ENCODE results near the gene FRAS1.
"Not testable (repeated sequence)": the region's sequence is repeated elsewhere in the genome, so short reads cannot be mapped to it uniquely, and the experiment has no call there.

FRAS1 gene

DNA sequence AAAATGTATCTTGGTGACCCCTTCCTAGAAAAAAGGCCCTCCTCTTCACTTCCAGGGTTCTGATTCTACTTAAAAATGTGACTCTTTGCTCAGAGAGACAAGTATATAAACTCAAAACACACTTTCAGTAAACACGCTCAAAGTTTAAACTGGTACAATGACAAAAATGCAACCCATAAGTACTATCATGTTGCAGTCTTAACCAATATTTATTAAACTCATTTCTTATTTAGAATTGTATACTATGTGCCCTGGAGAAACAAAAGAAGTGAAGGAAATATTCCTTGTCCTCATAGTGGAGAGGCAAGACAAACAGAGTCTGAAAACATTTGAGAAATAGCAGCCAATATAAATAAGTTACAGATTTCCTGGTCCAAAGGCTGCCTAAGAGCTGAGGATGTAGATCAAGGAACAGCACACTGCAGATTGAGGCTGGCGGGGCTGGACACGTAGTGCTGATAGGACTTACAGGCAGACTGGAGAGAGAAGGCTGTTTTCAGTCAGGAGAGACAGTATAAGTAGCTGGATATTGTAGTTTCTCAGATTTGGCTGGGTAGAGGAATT lies 455.3 kb downstream of the FRAS1 start:
- no peak for DNase-seq (ENCODE audit: low spot score)

DNA sequence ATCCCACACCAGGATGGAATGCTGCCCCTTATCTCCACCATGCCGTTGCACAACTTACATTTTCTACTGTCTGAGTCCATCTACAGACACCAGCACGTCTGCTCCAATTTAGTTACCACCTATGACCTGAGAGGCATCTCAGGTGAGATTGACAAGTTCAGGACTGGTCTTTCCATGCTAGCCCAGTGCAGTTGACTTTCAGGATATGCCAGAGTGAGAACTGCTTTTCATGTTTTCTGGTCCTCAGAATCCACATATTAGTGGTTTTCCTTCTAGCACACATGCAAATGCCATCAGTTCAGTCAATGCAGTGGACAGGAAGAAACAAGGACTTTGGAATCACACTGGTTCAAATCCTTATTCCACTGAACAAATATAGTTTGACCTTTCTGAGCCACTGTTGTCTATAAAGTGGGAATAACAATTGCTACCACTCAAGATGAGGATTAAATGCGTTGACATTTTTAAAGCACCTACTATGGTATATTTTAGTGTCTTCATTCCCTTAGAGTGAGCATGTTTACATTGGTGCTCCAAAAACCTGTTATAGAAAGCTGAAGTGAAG lies 456.4 kb downstream of the FRAS1 start:
- no peak for DNase-seq (ENCODE audit: low spot score)

DNA sequence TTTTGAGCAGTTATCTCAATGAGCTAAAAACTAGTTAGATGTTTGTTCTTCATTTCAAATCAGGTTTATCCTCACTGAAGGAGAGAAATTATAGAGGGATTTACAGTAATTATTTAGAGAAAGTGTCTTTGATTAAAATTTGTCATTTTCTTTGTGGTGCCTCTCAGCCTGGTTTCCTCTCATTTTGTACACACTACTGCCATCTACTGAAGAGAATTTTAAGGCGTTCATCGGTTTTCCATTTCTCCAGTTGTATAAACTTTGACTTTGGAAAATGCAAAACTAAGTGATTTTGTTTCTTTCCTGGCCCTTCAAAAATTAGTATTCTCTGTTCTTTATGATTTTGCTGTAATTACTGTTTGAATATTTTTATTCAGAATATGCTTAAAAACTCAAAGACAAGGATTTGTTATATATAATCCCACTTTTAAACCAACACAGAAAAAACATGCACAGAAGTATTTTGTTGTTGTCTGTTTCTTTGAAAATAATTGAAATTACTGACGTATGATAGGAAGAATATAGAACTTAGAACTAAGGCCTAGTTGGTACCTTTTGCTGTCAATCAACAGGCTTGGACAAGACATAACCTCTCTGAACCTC lies 460.0 kb downstream of the FRAS1 start:
- no peak for DNase-seq (ENCODE audit: low spot score)

DNA sequence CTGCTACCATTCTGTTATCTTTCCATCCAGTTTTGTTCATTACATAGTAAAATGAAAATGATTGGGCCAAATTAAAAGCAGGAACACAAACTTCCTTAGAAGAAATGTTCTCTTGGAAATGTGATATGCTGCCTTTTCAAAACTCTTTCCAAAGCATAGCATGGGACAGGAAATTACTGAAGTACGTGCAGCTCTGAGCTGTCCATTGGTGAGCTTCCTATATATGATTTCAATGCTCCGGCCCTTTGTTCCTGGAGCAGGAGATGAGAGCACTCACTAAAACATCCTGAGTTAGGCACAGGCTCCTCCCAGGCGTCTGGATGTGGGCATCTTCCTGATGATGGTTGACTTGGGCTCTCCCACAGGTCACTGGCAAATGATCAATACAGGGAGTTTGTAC lies 461.4 kb downstream of the FRAS1 start:
- no peak for DNase-seq (ENCODE audit: low spot score)

DNA sequence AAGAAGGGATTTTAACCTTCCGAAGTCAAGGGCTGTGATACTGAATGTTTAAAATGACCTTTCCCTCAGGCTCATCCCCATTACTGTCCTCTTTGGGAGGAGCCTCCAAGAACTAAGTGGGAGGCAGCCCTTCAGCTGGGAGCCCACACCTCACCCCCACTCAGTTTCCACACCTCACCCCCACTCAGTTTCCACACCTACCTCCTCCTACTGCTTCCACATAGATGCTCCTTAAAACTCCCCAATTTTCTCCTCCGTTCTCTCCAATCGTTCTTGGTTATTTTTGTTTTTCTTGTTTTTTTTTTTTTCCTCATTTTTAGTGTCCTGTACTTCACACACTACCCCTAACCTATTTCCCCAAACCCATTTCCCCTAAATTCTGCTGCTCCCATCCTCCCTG lies 462.8 kb downstream of the FRAS1 start:
- no peak for DNase-seq (ENCODE audit: low spot score)

DNA sequence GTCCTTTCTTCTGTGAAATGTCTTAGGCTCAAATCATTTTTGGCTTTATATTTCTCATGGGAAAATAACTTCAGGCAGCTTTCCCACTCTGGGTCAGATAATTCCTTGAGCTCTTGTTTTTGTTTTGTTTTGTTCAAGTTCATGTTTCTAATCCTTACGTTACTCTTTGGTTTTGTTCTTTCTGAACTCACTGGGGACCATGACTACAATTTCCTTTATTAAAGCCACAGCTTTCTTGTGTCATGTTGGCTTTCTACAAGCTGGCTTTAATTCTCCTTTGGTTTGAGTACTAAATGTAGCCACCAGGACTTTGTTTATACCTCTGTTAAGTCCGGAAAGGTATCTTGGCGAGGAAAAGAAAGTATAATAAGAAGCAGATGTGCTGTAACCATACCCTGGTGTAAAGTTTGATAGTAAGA lies 463.7 kb downstream of the FRAS1 start:
- no peak for DNase-seq (ENCODE audit: low spot score)

DNA sequence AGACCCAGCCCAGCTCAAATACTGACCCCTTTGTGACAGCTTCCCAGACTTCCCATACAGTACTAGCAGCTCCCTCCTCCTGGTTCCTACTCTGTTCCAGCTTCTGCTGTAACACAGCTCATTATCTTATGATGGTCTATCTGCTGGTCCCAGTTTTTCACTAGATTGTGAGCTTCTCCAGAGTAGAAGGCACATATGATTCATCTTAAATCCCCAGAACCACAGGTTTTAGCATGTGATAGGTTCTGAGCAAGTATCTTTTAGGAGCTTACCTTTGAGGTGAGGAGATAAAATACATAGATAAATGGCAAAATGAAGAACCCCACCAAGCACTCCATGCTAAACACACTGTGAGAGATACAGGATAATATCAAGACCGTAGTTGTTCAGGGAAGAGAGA lies 466.9 kb downstream of the FRAS1 start:
- DNase-seq (ENCODE audit: low spot score) = no peak

DNA sequence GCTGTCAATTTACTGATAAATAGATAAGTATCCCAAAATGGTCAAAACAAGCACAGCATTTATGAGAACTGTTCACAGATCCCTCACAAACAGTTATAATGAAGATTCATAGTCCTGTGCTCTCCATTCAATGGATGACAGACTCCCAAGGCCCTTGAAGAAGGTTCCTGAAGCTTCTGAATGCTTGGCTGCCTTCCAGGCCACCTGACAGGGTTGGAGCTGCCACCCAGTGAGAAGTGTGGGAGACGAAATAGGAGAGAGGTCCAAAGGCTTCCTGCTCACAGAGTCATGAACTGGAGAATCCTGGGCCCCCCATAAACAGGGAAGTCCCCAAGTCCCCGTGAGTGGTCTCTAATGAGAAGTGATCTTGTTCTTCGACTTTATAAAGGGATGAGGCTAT lies 468.4 kb downstream of the FRAS1 start:
- DNase-seq (ENCODE audit: low spot score) = no peak

DNA sequence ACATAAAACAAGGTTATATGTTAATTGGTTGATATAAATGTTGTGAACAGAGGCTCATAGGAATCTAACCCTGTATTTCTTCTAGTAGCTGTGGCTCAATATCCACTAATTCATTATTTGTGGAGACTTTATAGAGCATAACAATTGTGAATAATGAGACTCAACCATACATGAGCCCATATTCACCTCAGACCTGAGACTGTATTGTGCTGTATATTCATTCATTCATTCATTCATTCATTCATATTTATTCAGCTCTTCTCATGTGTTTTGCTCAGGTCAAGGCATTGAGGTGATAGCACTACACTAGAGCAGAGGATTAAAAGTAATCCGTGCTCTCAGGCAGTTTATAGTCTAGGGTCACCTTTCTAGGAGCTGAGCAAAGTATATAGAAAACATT lies 470.0 kb downstream of the FRAS1 start:
- no peak for DNase-seq (ENCODE audit: low spot score)

DNA sequence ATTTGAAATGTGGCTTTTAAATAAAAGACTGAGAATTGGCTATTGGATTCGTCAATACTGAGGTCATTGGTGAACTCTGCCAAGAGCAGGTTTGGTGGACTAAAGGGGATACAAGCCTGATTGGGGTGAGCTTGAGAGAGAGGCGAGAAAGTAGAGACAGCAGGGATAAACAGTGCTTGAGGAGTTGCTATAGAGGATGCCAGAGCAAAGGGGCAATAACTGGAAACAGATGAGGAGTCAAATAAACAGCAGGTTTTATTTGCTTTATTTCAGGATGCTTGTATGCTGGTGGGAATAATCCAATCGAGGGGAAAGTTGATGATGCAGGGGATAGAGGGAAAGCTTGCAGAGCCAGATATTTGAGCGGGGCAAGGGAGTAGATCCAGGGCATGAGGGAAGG lies 470.4 kb downstream of the FRAS1 start:
- no peak for DNase-seq (ENCODE audit: low spot score)

DNA sequence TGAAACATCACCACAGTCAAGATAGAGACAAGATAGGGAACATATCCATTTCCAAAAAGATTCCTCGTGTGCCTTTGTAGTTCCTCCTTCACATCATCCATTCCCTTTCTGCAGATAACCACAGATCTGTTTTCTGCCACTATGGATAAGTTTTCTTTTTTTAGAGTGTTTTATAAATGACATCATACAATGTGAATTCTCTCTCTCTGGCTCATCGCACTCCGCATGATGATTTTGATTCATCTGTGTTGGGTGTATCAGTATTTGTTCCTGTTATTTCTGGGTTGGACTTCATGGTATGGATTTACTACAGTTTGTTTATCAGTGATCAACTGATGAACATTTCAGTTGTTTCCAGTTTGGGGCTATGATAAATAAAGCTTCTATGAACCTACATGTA lies 471.2 kb downstream of the FRAS1 start:
- no peak for DNase-seq (ENCODE audit: low spot score)

DNA sequence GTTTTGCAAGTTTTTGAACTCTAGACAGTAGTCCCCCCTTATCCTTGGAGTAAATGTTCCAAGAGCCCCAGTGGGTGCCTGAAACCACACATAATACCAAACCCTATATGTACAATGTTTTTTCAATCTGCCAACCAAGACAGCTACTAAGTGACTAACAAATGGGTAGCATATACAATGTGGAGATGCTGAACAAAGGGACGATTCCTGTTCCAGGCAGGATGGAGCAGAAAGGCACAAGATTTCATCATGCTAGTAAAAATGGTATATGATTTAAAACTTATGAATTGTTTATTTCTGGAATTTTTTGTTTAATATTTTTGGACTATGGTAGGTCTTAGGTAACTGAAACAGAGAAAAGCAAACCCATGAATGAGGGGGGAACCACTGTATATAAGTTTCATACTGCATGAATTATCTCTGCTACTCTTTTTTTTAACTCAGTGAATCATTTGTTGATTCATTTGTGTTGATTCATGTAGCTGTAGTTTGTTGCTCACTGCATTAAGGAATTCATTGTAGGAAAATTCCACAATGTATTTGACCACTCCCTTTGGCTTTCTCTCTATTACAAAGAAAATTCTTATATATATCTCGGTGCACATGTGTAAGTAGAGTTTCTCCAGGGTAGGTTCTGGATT lies 472.6 kb downstream of the FRAS1 start:
- DNase-seq (ENCODE audit: low spot score) = no peak

DNA sequence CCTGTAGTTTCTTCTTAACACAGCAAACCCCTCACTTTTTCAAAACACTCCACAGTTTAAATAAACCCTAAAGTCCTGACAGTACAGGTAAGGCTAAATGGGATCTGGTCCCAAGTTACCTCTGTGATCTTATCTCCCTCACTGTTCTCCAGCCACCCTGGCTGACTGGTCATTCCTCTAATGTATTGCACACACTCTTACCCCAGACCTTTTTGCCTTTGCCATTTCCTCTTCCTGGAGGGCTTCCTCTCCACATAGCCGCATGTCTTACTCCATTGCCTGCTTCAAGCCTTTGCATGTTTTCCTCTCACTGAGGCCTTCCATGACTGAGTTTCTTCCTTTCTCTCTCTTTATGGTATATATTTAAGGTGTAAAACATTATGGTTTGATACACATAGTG lies 474.9 kb downstream of the FRAS1 start:
- no peak for DNase-seq (ENCODE audit: low spot score)

DNA sequence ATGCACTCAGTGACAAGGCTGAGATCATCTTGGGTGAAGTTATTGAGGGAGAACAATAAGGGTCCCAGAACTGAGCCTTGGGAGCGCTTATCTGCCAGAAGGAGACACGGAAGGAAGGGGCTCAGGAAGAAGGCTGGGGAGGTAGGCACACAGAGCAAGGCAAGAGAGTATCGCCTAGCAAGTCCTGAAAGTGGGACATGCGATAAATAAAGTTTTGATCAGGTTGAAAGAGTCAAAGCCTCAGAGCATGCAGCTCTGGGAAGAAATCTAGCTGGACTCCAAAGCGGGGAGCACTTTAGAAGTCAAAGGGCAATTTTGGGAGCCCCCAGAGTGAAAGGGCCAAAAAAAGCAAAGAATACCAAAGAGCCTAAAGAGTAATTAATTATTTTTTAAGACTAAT lies 476.7 kb downstream of the FRAS1 start:
- DNase-seq (ENCODE audit: low spot score) = no peak

DNA sequence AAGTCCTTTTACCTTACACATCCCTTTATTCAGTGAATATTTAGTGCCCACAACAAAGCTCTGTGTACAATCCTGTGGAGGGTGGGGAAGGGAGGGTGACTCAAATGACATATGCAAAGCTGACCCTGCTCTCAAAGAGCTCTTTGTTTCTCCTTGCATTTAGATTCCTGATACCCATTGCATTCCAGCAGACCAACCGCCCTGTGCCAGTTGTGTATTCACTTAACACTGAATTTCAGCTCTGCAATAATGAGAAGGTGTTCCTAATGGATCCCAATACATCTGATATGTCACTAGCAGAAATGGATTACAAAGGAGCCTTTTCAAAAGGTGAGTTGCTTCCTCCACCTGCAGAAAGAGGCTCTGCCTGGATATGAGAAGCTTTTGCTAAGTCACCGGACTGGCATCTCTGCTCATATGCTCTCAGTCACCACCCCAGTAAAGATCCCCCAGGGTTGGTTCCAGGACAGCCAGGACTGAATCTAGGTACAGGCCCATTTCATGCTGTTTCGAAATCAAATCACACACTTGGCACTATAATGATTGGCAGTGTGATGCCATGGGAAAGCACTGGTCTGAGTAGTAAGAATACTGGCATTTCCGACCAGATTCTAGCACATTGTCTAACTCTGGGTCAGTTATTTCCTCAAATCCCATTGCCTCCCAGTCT lies 477.3 kb downstream of the FRAS1 start:
- DNase-seq (ENCODE audit: low spot score) = no peak

DNA sequence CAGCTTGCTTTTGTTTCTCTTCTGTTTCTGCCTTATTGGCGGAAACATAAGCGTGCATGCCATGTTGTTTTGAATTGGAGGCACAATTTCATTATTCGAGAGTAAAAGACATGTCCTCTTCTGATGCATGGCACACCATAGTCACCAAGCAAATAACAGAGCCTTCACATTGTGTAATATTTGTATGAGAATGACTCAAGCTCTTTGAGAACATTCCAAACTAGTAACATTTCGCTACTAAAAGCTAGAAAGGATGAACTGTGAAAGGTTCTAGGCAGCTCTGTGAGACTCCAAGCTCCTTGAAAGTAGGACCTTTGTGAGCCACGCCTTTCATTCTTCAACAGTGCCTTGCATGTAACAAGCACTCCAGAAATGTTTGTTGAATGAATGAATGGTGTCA lies 485.2 kb downstream of the FRAS1 start:
- no peak for DNase-seq (ENCODE audit: low spot score)

DNA sequence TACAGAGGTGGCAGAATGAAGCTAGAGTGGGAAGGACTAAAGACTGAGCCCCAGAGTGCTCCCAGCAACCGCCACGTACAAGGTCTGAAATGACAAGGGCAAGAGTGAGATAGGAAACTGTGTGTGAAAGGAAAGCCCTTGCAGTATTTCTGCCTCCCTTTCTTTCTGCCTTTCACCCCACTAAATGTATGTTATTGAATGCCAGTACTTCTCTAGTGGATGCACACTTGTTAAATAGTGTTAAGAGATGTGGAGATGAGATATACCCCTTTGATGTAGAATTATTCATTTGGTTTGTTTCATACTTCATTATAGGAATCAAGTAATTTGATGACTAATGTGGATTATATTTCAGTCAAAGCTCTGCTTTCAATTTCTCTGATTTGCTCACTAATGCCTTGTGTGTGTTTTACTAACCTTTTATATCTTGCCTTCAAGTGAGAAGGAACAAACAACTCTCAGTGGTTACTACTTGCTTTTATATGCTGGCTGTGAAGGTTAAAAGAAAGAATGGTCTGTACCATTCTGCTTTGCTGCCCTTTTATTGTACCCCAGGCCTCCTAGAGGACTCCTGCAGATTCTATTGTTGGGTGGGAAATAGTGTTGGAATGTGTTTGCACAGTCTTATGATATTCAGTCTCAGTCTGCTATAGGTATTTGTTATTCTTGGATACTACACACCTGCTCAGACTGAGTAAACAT lies 486.5 kb downstream of the FRAS1 start:
- DNase-seq (ENCODE audit: low spot score) = no peak

DNA sequence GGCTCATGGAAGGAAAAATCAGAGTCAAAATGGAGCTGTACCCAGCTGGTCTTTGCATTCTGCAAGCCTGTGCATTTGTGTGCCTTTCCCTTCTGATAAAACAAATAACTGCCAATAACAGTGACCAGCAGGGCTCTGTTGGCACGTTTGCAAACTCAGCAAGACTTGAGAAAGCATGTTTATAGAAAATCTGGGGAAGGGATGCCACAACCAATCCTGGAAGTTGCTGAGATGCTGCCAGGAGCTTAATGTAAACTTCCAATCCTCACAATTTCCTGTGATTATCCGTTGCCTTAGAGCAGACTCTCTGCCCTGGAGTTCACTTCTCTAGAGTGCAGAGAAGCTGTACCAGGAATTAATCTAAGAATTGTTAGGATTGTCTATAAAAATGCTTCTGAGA lies 487.6 kb downstream of the FRAS1 start:
- no peak for DNase-seq (ENCODE audit: low spot score)

DNA sequence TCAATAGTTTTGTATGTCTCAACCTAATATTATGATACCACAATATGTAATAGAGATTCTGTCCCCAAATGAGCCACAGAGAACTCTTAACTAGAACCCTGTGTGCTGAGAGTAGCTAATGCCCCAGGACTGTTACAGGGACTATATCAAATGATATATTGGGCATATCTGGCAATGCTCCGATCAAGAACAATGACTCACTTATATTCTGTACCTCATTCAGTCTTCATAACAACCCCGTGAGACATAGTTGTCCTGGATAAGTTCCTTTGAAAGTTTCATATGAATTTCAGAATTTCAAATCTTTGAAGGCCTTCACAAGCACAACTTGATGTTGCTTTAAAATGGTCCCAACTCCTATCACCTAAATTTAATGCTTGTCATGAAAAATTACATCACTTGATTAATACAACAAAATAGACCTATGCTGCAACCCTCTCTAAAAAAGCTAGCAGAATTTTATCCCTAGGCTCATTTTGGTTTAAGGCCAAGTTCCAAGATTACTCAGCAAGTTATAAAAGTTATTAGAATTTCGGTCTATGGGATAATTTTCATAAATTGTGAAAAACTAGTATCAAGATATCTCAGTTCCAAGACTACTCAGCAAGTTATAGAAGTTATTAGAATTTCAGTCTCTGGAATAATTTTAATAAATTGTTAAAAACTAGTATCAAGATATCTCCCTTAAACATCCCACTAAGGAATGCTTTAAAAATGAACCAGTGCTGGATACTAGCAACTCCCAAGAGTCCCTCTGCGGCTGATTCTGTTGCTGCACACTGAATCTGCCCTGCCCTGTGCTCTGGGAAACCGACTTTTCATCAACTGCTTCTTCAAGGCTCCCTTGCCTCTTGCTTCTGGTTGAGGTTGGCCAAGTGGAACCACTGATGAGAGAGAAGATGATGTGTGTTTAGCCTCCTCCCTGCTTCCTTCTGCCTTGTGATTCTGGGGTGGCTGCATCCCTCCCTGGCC lies 488.4 kb downstream of the FRAS1 start:
- no peak for DNase-seq (ENCODE audit: low spot score)

DNA sequence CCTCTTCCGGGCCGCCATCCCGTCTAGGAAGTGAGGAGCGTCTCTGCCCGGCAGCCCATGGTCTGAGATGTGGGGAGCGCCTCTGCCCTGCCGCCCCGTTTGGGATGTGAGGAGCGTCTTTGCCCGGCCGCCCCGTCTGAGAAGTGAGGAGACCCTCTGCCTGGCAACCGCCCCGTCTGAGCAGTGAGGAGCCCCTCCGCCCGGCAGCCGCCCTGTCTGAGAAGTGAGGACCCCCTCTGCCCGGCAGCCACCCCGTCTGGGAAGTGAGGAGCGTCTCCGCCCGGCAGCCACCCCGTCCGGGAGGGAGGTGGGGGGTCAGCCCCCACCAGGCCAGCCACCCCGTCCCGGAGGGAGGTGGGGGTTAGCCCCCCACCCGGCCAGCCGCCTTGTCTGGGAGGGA lies 490.8 kb downstream of the FRAS1 start:
- not testable (repeated sequence) for DNase-seq (ENCODE audit: low spot score)

DNA sequence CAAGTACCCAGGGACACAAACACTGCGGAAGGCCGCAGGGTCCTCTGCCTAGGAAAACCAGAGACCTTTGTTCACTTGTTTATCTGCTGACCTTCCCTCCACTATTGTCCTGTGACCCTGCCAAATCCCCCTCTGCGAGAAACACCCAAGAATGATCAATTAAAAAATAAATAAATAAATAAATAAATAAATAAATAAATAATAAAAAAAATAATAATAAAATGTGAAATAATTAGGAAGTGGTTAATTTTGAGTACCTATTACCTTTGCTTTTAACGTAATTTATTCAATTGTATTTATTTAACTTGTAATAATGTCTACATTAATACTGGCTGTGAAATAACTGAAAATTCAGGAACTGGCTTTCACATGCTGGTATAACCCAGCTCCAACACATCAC lies 491.8 kb downstream of the FRAS1 start:
- DNase-seq (ENCODE audit: low spot score) = not testable (repeated sequence)
